Measurements from ENCODE around the gene FRS3. TPM values are rescaled to one million over a fixed set of nuclear protein-coding genes. Genes with fewer than 3 reads are reported as not detected.

The FRS3 gene
- total RNA-seq, 2 donors from 2014 or later = 2.6 to 3.2 TPM

- TF ChIP-seq, protein P1, sequence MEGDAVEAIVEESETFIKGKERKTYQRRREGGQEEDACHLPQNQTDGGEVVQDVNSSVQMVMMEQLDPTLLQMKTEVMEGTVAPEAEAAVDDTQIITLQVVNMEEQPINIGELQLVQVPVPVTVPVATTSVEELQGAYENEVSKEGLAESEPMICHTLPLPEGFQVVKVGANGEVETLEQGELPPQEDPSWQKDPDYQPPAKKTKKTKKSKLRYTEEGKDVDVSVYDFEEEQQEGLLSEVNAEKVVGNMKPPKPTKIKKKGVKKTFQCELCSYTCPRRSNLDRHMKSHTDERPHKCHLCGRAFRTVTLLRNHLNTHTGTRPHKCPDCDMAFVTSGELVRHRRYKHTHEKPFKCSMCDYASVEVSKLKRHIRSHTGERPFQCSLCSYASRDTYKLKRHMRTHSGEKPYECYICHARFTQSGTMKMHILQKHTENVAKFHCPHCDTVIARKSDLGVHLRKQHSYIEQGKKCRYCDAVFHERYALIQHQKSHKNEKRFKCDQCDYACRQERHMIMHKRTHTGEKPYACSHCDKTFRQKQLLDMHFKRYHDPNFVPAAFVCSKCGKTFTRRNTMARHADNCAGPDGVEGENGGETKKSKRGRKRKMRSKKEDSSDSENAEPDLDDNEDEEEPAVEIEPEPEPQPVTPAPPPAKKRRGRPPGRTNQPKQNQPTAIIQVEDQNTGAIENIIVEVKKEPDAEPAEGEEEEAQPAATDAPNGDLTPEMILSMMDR (IDR thresholded peaks at IDR 0.05) = no peak
- DNase-seq (ENCODE audit: low spot score) (no peak), ATAC-seq (ENCODE audit: insufficient number of reproducible peaks, low FRiP score, low read depth) (no peak)
- no peaks in the 10 kb centered on the region for H3K4me1 ChIP-seq (ENCODE audit: control insufficient read depth in 1 of 2, low read depth in 2 of 2)
- H3K27ac ChIP-seq = no peak overlapping the region
- H3K36me3 ChIP-seq = peaks cover 2% of the 10 kb centered on the region
- H3K9me3 ChIP-seq = no peaks in the 10 kb centered on the region
- H3K4me3 ChIP-seq = no peak overlapping the region
- no peaks in the 10 kb centered on the region for H3K27me3 ChIP-seq (replicated peaks; ENCODE audit: insufficient read depth)
Observed at GRCh38 chr6:41801380-41801779, 21.7 kb upstream of the FRS3 start.

GRCh38 chr6:41799559-41799911 is 19.8 kb upstream of the FRS3 start:
- Histone ChIP-seq H3K27ac (no peak overlapping the region), H3K4me1 (ENCODE audit: control insufficient read depth in 1 of 2, low read depth in 2 of 2) (no peaks in the 10 kb centered on the region), H3K36me3 (peaks cover 3% of the 10 kb centered on the region), H3K27me3 (replicated peaks; ENCODE audit: insufficient read depth) (no peaks in the 10 kb centered on the region), H3K9me3 (no peaks in the 10 kb centered on the region), H3K4me3 (no peak overlapping the region)
- ATAC-seq (ENCODE audit: insufficient number of reproducible peaks, low FRiP score, low read depth) (no peak), DNase-seq (ENCODE audit: low spot score) (no peak)
- TF ChIP-seq, protein P1 (IDR thresholded peaks at IDR 0.05) = no peak

- no peak overlapping the region for H3K27ac ChIP-seq
- H3K9me3 ChIP-seq = no peaks in the 10 kb centered on the region
- peaks cover 3% of the 10 kb centered on the region for H3K36me3 ChIP-seq
- H3K4me3 ChIP-seq = no peak overlapping the region
- H3K4me1 ChIP-seq (ENCODE audit: control insufficient read depth in 1 of 2, low read depth in 2 of 2) = no peaks in the 10 kb centered on the region
- H3K27me3 ChIP-seq (replicated peaks; ENCODE audit: insufficient read depth) = no peaks in the 10 kb centered on the region
- ATAC-seq (ENCODE audit: insufficient number of reproducible peaks, low FRiP score, low read depth) (no peak), DNase-seq (ENCODE audit: low spot score) (no peak)
- TF ChIP-seq, protein P1 (IDR thresholded peaks at IDR 0.05) = no peak
Observed at GRCh38 chr6:41798901-41799558, 19.3 kb upstream of the FRS3 start.

GRCh38 chr6:41796474-41796873 is 16.8 kb upstream of the FRS3 start:
- Histone ChIP-seq H3K27me3 (replicated peaks; ENCODE audit: insufficient read depth) (no peaks in the 10 kb centered on the region), H3K9me3 (no peaks in the 10 kb centered on the region), H3K4me3 (no peak overlapping the region), H3K27ac (no peak overlapping the region), H3K4me1 (ENCODE audit: control insufficient read depth in 1 of 2, low read depth in 2 of 2) (no peaks in the 10 kb centered on the region), H3K36me3 (peaks cover 9% of the 10 kb centered on the region)
- no peak for DNase-seq (ENCODE audit: low spot score)
- TF ChIP-seq, protein P1 (IDR thresholded peaks at IDR 0.05) = no peak
- ATAC-seq (ENCODE audit: insufficient number of reproducible peaks, low FRiP score, low read depth) = no peak

DNA sequence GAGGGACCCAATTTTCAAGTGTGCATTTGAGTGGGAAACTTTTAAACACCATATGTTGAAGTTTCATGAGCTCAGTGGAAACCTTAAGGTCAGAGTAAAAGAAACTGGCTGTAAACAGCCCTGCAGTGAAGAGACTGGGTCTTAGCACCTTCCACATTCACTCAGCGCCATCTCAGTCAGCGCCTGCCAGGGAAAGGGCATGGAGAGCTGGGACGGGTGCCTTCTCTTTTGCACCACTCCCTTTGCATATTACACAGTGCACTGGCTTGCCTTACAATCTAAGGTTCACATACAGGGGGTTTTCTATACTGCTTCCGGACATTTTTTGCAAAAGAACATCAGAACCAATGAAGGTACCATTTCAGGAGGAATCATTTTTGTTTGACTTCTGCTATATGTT is 12.3 kb upstream of the FRS3 start:
- no peaks in the 10 kb centered on the region for H3K9me3 ChIP-seq
- no peaks in the 10 kb centered on the region for H3K27me3 ChIP-seq (replicated peaks; ENCODE audit: insufficient read depth)
- DNase-seq (ENCODE audit: low spot score) = no peak
- TF ChIP-seq, protein P1 (IDR thresholded peaks at IDR 0.05) = no peak
- no peak overlapping the region for H3K4me3 ChIP-seq
- no peak for ATAC-seq (ENCODE audit: insufficient number of reproducible peaks, low FRiP score, low read depth)
- peaks cover 16% of the 10 kb centered on the region for H3K36me3 ChIP-seq
- H3K4me1 ChIP-seq (ENCODE audit: control insufficient read depth in 1 of 2, low read depth in 2 of 2) = peaks cover 5 to 14% of the 10 kb centered on the region in 2 donors
- no peak overlapping the region for H3K27ac ChIP-seq

Data from thoracic aorta (tissue), 2 donors.